AG10803 (cell line): ENCODE measurements around the gene JAKMIP1.

Experiments
- DNase-seq: peaks from one replicate; pipeline ENCODE4 v3.0.0; 2010; ENCODE audit warnings: low read depth
- H3K4me3 ChIP-seq: 2 replicates; pipeline ENCODE4 v1.5.1; 2011; ENCODE audit warnings: mild to moderate bottlenecking, low read length, control low read depth
- CTCF ChIP-seq: conservative IDR thresholded peaks from 2 replicates; pipeline ENCODE4 v1.5.1; 2011; ENCODE audit warnings: mild to moderate bottlenecking, low read length, control low read depth, inconsistent platforms

The JAKMIP1 gene

GRCh38 chr4:6207602-6208001, 7.3 kb upstream of the JAKMIP1 start:
- H3K4me3 ChIP-seq: no peak overlapping the region
- DNase-seq: no peak
- no peak for TF ChIP-seq CTCF

- H3K4me3 ChIP-seq: no peak overlapping the region
- no peak for TF ChIP-seq CTCF
- no peak for DNase-seq
Measured at GRCh38 chr4:6206771-6207290, 6.5 kb upstream of the JAKMIP1 start.

GRCh38 chr4:6205973-6206372, 5.6 kb upstream of the JAKMIP1 start:
- DNase-seq: no peak
- no peak for TF ChIP-seq CTCF
- no peak overlapping the region for H3K4me3 ChIP-seq

- no peak for DNase-seq
- H3K4me3 ChIP-seq: no peak overlapping the region
- TF ChIP-seq CTCF: no peak
Measured at GRCh38 chr4:6205567-6205931, 5.2 kb upstream of the JAKMIP1 start.

GRCh38 chr4:6204871-6205566, 4.7 kb upstream of the JAKMIP1 start:
- H3K4me3 ChIP-seq: no peak overlapping the region
- no peak for DNase-seq
- no peak for TF ChIP-seq CTCF

GRCh38 chr4:6204098-6204497, 3.7 kb upstream of the JAKMIP1 start:
- TF ChIP-seq CTCF: no peak
- DNase-seq: no peak
- no peak overlapping the region for H3K4me3 ChIP-seq

GRCh38 chr4:6201580-6202091, 1.3 kb upstream of the JAKMIP1 start:
- TF ChIP-seq CTCF: no peak
- no peak overlapping the region for H3K4me3 ChIP-seq
- no peak for DNase-seq
